ENCODE measurements around the gene TIE1. TPM values are rescaled to one million over a fixed set of nuclear protein-coding genes. Genes with fewer than 3 reads are reported as not detected.
A peak's percentile ranks its signal among the peaks of the same experiment; 100 is the strongest.

The TIE1 gene
- total and polyA plus RNA-seq, 7 donors, result 1.2 to 33.8 (median 9.5) TPM

- TF ChIP-seq POLR2AphosphoS5 (IDR thresholded peaks at IDR 0.05) (peak in 1 of 4 donors; percentile 57), EP300 (IDR thresholded peaks at IDR 0.05) (no peak)
- H3K27ac ChIP-seq, result peak overlapping the region; percentile 32 to 66 (median 64)
- H3K27me3 ChIP-seq, result no peaks in the 10 kb centered on the region
- H3K4me3 ChIP-seq, result no peak overlapping the region
- DNase-seq, result no peak
- peaks cover 0 to 28% (median 24%) of the 10 kb centered on the region in 4 donors for H3K4me1 ChIP-seq
- 49 to 74% methylated on average over 7 of the region's 7 CpGs for WGBS, 2 donors
- intact Hi-C loops (cut with DNase I), result loop anchor here (10.0 kb wide), 1 partner anchor 1389 kb away; no protein-coding TSS in a partner anchor
- no peaks in the 10 kb centered on the region for H3K9me3 ChIP-seq
- H3K36me3 ChIP-seq, result no peaks in the 10 kb centered on the region
These were observed 6.7 kb upstream of the TIE1 start for GRCh38 chr1:43293896-43294760.

- no peaks in the 10 kb centered on the region for H3K27me3 ChIP-seq
- H3K27ac ChIP-seq, result peak overlapping the region; percentile 32 to 66 (median 64)
- no peak overlapping the region for H3K4me3 ChIP-seq
- no peaks in the 10 kb centered on the region for H3K9me3 ChIP-seq
- H3K4me1 ChIP-seq, result peaks cover 0 to 28% (median 24%) of the 10 kb centered on the region in 4 donors
- no peak for TF ChIP-seq POLR2A (IDR thresholded peaks at IDR 0.05)
- TF ChIP-seq CTCF (IDR thresholded peaks at IDR 0.05), result no peak
- no peak for TF ChIP-seq EP300 (IDR thresholded peaks at IDR 0.05)
- TF ChIP-seq POLR2AphosphoS5 (IDR thresholded peaks at IDR 0.05), result no peak
- 87 to 92% methylated on average over 8 of the region's 8 CpGs for WGBS, 2 donors
- no peak for DNase-seq
- no peaks in the 10 kb centered on the region for H3K36me3 ChIP-seq
- intact Hi-C loops (cut with DNase I), result loop anchor here (10.0 kb wide), 1 partner anchor 1390 kb away; no protein-coding TSS in a partner anchor
These were observed 6.0 kb upstream of the TIE1 start for GRCh38 chr1:43294761-43295160.

- Histone ChIP-seq H3K36me3 (no peaks in the 10 kb centered on the region), H3K4me1 (peaks cover 0 to 28% (median 24%) of the 10 kb centered on the region in 4 donors), H3K4me3 (no peak overlapping the region), H3K27me3 (no peaks in the 10 kb centered on the region), H3K27ac (peak overlapping the region; percentile 32 to 66 (median 64)), H3K9me3 (no peaks in the 10 kb centered on the region)
- TF ChIP-seq CTCF (IDR thresholded peaks at IDR 0.05) (no peak), POLR2AphosphoS5 (IDR thresholded peaks at IDR 0.05) (no peak), EP300 (IDR thresholded peaks at IDR 0.05) (no peak), POLR2A (IDR thresholded peaks at IDR 0.05) (no peak)
- no peak for DNase-seq
- intact Hi-C loops (cut with DNase I), result loop anchor here (10.0 kb wide), 1 partner anchor 1391 kb away; no protein-coding TSS in a partner anchor
- 69 to 71% methylated on average over 1 of the region's 1 CpG for WGBS, 2 donors
These were observed 4.6 kb upstream of the TIE1 start for GRCh38 chr1:43296207-43296606.

GRCh38 chr1:43298055-43298454 is 2.7 kb upstream of the TIE1 start:
- 88 to 94% methylated on average over 1 of the region's 1 CpG for WGBS, 2 donors
- Histone ChIP-seq H3K4me3 (no peak overlapping the region), H3K36me3 (no peaks in the 10 kb centered on the region), H3K27ac (no peak overlapping the region), H3K4me1 (peaks cover 0 to 28% (median 24%) of the 10 kb centered on the region in 4 donors), H3K9me3 (no peaks in the 10 kb centered on the region), H3K27me3 (no peaks in the 10 kb centered on the region)
- intact Hi-C loops (cut with DNase I), result loop anchor here (10.0 kb wide), 1 partner anchor 1393 kb away; no protein-coding TSS in a partner anchor
- TF ChIP-seq POLR2A (IDR thresholded peaks at IDR 0.05) (no peak), EP300 (IDR thresholded peaks at IDR 0.05) (no peak), POLR2AphosphoS5 (IDR thresholded peaks at IDR 0.05) (no peak), CTCF (IDR thresholded peaks at IDR 0.05) (no peak)
- DNase-seq, result no peak

GRCh38 chr1:43299101-43299500 is 1.7 kb upstream of the TIE1 start:
- intact Hi-C loops (cut with DNase I), result loop anchor here (10.0 kb wide), 1 partner anchor 1394 kb away; no protein-coding TSS in a partner anchor

More at GRCh38 chr1:43299101-43299500, 1.7 kb upstream of the TIE1 start:
- H3K27me3 ChIP-seq, result no peaks in the 10 kb centered on the region
- peak overlapping the region in 2 of 4 donors; percentile 32 to 62 for H3K27ac ChIP-seq
- no peaks in the 10 kb centered on the region for H3K36me3 ChIP-seq
- peaks cover 0 to 24% (median 24%) of the 10 kb centered on the region in 4 donors for H3K4me1 ChIP-seq
- DNase-seq, result no peak
- TF ChIP-seq POLR2A (IDR thresholded peaks at IDR 0.05) (no peak), CTCF (IDR thresholded peaks at IDR 0.05) (no peak), POLR2AphosphoS5 (IDR thresholded peaks at IDR 0.05) (no peak), EP300 (IDR thresholded peaks at IDR 0.05) (no peak)
- no peaks in the 10 kb centered on the region for H3K9me3 ChIP-seq
- no peak overlapping the region for H3K4me3 ChIP-seq
